ENCODE data around the gene CYCS.
A peak's percentile ranks its signal among the peaks of the same experiment; 100 is the strongest.

Gene CYCS

DNA sequence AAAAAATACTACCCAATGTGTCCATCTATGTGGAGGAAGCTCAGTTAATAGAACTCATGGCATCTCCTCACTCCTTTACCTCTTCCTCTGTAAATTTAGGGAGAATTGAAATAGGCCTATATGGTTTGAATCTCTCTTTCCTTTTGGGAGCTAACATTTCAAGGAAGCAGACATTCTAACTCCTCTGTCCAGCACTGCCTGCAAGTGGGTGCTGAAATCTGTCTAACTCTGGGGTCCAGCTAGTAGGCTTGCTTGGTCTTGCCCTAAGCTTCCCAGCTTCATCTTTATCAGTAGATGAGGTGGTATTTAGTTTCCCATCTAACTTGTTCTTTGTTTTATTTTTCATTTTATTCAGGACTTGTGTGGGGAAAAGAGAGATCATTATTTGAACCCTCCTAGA lies 23.2 kb downstream of the CYCS start:
- H3K4me3 ChIP-seq (ENCODE audit: low read length) = no peak overlapping the region
- TF ChIP-seq, protein P1, sequence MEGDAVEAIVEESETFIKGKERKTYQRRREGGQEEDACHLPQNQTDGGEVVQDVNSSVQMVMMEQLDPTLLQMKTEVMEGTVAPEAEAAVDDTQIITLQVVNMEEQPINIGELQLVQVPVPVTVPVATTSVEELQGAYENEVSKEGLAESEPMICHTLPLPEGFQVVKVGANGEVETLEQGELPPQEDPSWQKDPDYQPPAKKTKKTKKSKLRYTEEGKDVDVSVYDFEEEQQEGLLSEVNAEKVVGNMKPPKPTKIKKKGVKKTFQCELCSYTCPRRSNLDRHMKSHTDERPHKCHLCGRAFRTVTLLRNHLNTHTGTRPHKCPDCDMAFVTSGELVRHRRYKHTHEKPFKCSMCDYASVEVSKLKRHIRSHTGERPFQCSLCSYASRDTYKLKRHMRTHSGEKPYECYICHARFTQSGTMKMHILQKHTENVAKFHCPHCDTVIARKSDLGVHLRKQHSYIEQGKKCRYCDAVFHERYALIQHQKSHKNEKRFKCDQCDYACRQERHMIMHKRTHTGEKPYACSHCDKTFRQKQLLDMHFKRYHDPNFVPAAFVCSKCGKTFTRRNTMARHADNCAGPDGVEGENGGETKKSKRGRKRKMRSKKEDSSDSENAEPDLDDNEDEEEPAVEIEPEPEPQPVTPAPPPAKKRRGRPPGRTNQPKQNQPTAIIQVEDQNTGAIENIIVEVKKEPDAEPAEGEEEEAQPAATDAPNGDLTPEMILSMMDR (conservative IDR thresholded peaks at IDR 0.05; ENCODE audit: low read depth, low read length) = no peak
- no peak for DNase-seq (ENCODE audit: low read depth)

DNA sequence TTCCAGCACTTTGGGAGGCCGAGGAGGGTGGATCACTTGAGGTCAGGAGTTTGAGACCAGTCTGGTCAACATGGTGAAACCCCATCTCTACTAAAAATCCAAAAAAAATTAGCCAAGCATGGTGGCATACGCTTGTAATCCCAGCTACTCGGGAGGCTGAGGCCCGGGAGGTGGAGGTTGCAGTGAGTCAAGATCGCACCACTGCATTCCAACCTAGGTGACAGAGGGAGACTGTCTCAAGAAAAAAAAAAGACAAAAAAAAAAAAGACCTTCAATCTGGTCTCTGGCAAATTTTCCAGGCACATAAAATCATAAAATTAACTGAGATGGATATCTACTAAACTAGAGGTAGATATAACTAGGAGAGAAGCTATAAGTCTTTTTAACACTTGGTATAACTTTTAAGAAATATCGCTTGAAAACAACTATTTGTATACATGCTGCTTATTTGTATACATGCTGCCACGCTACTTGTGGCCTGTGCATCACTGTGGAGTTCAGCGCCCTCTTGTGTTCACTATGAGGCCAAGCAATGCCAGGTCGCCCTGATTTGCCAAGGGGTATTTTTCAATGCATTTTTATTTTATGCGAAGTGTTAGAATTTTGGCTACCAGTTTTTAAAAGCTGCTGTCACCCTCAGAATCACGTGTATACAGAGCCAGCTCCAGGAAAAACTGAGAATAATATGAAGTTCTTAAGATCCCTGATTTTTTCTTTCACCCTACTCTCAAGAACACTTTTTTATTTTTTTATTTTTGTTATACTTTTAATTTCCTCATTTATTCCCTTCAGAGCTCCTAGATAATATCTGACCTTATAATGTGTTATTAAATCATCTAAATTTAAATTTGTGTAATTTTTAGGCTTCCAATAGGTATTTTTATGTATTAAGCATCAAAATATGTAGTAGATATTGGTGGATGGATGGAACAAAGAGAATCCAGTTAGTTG lies 26.7 kb downstream of the CYCS start:
- TF ChIP-seq, protein P1 (conservative IDR thresholded peaks at IDR 0.05; ENCODE audit: low read depth, low read length) = peak; percentile 91
- DNase-seq (ENCODE audit: low read depth) = no peak
- no peak overlapping the region for H3K4me3 ChIP-seq (ENCODE audit: low read length)

DNA sequence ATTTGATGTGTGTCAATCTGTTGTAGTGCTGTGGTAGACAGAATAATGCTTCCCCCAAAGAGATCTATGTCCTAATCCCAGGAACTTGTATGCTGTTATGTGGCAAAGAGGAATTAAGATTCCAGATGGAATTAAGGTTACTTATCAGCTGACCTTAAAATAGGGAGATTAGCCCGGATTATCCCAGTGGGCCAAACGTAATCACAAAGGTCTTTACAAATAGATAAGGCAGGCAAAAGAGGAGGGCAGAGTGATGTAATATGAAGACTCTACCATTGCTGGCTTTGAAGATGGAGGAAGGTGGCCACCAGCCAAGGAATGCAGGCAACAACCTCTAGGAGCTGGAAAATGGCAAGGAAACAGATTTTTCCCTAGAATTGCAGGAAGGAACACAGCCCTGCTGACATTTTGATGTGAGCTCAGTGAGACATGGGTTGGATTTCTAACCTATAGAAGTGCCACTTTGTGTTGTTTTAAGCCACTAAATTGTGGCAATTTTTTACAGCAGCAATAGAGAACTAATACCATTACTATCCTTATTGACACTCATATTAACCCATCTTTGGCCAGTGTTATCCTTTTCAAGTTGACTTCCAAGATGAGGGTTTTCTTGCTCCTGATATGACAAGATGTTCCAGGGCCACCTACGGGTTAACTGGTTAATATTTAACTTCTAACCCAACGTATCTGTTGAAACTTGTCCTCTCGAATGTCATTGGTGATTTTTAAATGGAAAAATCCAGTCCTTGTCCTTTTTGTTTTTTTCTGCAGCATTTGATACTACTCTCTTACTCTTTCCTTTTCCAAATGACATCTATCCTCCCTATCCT lies 29.3 kb downstream of the CYCS start:
- no peak overlapping the region for H3K4me3 ChIP-seq (ENCODE audit: low read length)
- DNase-seq (ENCODE audit: low read depth) = peak; percentile 62
- TF ChIP-seq, protein P1 (conservative IDR thresholded peaks at IDR 0.05; ENCODE audit: low read depth, low read length) = no peak

DNA sequence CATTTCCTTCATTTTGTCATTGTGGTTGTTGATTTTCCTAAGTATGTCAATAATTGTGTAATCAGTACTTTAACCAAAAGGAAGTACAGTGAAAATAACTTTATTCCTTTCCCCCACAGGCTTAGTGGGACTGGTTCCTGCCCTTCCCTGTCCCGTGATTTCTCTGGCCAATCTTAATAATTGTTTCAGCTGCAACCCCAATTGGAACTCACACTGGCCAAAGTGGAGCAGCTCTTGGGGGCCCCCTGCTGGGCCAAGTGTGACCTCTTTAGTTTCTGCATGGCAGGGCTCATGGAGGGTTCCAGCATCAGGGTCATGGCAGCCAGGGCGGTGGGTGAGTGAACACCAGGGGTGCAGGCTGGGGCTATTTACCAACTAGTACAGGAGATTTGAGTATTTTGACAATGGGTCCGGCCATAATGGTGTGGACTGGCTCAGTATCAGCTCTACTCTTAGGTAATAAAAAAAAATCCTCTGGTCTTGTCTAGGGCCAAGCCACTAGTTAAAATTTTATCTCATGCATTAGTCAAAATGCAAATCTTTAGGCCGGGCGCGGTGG lies 31.7 kb downstream of the CYCS start:
- TF ChIP-seq, protein P1 (conservative IDR thresholded peaks at IDR 0.05; ENCODE audit: low read depth, low read length) = peak; percentile 86
- H3K4me3 ChIP-seq (ENCODE audit: low read length) = no peak overlapping the region
- DNase-seq (ENCODE audit: low read depth) = no peak

DNA sequence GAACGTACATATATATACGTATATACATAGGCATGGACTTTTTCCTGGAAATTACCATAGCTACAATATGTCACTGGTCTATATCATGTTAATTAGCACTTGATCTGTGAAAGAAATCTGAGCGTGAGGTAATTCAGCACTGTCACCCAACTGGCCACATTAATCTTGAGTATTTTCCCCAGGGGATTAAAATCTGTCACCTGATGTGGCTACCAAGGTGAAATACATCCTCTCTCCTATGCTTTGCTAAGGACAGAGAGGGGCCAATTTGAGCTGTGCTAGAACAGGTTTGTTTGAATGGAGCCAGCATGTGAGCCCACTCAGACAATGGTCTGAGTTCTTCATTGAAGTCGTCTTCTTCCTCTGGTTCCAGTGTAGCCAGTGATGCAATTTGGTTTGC lies 33.3 kb downstream of the CYCS start:
- H3K4me3 ChIP-seq (ENCODE audit: low read length) = no peak overlapping the region
- no peak for DNase-seq (ENCODE audit: low read depth)
- TF ChIP-seq, protein P1 (conservative IDR thresholded peaks at IDR 0.05; ENCODE audit: low read depth, low read length) = no peak

DNA sequence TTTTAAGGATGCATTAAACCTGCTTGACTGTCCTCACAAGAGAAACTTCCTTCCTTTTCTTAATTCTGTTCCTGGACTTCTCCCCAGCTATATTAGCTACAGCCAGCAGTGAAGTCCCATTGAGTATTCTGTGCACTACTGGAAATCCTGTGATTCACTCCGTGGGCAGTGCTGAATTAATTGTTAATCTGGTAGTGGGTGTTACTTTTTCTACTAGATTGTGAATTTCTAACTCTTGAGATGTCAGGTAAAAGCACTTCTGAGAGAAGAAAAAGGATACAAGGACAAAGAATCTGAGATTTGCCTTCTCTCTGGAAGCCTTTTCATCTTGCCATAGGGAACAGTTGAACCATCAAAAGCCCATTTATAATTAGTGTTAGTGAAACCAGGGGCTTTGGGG lies 33.9 kb downstream of the CYCS start:
- DNase-seq (ENCODE audit: low read depth) = no peak
- no peak overlapping the region for H3K4me3 ChIP-seq (ENCODE audit: low read length)
- TF ChIP-seq, protein P1 (conservative IDR thresholded peaks at IDR 0.05; ENCODE audit: low read depth, low read length) = no peak
